ENCODE results near the gene NPAS2. TPM values are rescaled to one million over a fixed set of nuclear protein-coding genes. Genes with fewer than 3 reads are reported as not detected.
A peak's percentile ranks its signal among the peaks of the same experiment; 100 is the strongest.

The NPAS2 gene
- total RNA-seq, 4 donors from 2014 or later, result 11.8 to 46.5 (median 21.7) TPM

GRCh38 chr2:100924520-100925451 is 104.8 kb downstream of the NPAS2 start:
- peak overlapping the region; percentile 68 to 83 (median 78) for H3K27ac ChIP-seq
- TF ChIP-seq POLR2A (IDR thresholded peaks at IDR 0.05), result no peak
- TF ChIP-seq POLR2AphosphoS5 (IDR thresholded peaks at IDR 0.05), result peak; percentile 41
- 34 to 39% methylated on average over 12 to 15 of the region's 21 CpGs for WGBS, 2 donors (ENCODE audit: low coverage in 1 of 2)
- peak overlapping the region; percentile 28 to 36 for H3K4me3 ChIP-seq
- no peaks in the 10 kb centered on the region for H3K9me3 ChIP-seq
- no peaks in the 10 kb centered on the region for H3K27me3 ChIP-seq
- H3K36me3 ChIP-seq, result peaks cover 0 to 14% of the 10 kb centered on the region in 2 donors
- H3K4me1 ChIP-seq, result peaks cover 0 to 17% (median 0%) of the 10 kb centered on the region in 3 donors
- peak; percentile 71 for ATAC-seq

GRCh38 chr2:100928235-100928634 is 108.3 kb downstream of the NPAS2 start:
- WGBS, 2 donors (ENCODE audit: low coverage in 1 of 2), result 50% methylated on average over 3 to 6 of the region's 6 CpGs
- Histone ChIP-seq H3K27me3 (no peaks in the 10 kb centered on the region), H3K9me3 (no peaks in the 10 kb centered on the region), H3K4me1 (peaks cover 0 to 17% (median 0%) of the 10 kb centered on the region in 3 donors), H3K27ac (no peak overlapping the region), H3K4me3 (no peak overlapping the region), H3K36me3 (peaks cover 0 to 19% of the 10 kb centered on the region in 2 donors)
- ATAC-seq, result no peak
- TF ChIP-seq POLR2AphosphoS5 (IDR thresholded peaks at IDR 0.05) (no peak), POLR2A (IDR thresholded peaks at IDR 0.05) (no peak), EP300 (IDR thresholded peaks at IDR 0.05) (no peak)
- TF ChIP-seq, protein P1, sequence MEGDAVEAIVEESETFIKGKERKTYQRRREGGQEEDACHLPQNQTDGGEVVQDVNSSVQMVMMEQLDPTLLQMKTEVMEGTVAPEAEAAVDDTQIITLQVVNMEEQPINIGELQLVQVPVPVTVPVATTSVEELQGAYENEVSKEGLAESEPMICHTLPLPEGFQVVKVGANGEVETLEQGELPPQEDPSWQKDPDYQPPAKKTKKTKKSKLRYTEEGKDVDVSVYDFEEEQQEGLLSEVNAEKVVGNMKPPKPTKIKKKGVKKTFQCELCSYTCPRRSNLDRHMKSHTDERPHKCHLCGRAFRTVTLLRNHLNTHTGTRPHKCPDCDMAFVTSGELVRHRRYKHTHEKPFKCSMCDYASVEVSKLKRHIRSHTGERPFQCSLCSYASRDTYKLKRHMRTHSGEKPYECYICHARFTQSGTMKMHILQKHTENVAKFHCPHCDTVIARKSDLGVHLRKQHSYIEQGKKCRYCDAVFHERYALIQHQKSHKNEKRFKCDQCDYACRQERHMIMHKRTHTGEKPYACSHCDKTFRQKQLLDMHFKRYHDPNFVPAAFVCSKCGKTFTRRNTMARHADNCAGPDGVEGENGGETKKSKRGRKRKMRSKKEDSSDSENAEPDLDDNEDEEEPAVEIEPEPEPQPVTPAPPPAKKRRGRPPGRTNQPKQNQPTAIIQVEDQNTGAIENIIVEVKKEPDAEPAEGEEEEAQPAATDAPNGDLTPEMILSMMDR (IDR thresholded peaks at IDR 0.05), result no peak

- no peak for TF ChIP-seq POLR2AphosphoS5 (IDR thresholded peaks at IDR 0.05)
- 40% methylated on average over 1 of the region's 2 CpGs; no CpG with 5 or more reads in 1 of the 2 donors for WGBS, 2 donors (ENCODE audit: low coverage in 1 of 2)
- no peaks in the 10 kb centered on the region for H3K9me3 ChIP-seq
- peaks cover 0 to 26% of the 10 kb centered on the region in 2 donors for H3K36me3 ChIP-seq
- H3K27me3 ChIP-seq, result no peaks in the 10 kb centered on the region
- H3K4me3 ChIP-seq, result no peak overlapping the region
- H3K4me1 ChIP-seq, result peaks cover 0 to 10% (median 0%) of the 10 kb centered on the region in 3 donors
- ATAC-seq, result no peak
- no peak overlapping the region for H3K27ac ChIP-seq
Measured at GRCh38 chr2:100929147-100929546, 109.2 kb downstream of the NPAS2 start.

GRCh38 chr2:100934504-100935371 is 114.8 kb downstream of the NPAS2 start:
- no peak for TF ChIP-seq POLR2AphosphoS5 (IDR thresholded peaks at IDR 0.05)
- TF ChIP-seq, protein P1 (IDR thresholded peaks at IDR 0.05), result no peak
- TF ChIP-seq EP300 (IDR thresholded peaks at IDR 0.05), result no peak
- no peak for TF ChIP-seq POLR2A (IDR thresholded peaks at IDR 0.05)
- Histone ChIP-seq H3K4me3 (no peak overlapping the region), H3K27me3 (no peaks in the 10 kb centered on the region), H3K4me1 (no peaks in the 10 kb centered on the region), H3K27ac (no peak overlapping the region), H3K9me3 (no peaks in the 10 kb centered on the region), H3K36me3 (peaks cover 0 to 60% of the 10 kb centered on the region in 2 donors)
- no peak for ATAC-seq
- WGBS, 2 donors (ENCODE audit: low coverage in 1 of 2), result 86 to 100% methylated on average over 4 to 6 of the region's 6 CpGs

DNA sequence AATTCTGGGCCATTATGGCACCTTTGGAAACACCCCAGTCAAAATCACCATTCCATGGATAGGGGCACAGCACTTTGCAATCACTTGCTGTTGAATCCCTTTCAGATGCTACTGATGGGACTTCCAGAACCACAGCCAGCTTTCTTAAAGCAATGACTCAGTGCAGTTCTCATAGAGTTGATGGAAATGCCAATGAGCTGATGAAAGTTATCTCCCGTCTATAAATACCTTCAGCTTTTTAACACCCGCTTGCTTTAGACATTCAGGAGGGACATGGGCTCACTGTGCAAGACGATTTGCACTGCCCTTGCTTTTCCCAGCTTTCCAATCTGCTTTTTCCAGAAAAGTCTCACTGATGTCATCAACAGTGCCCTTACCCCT is 115.4 kb downstream of the NPAS2 start:
- H3K27me3 ChIP-seq, result no peaks in the 10 kb centered on the region

More for the DNA sequence above, 115.4 kb downstream of the NPAS2 start:
- TF ChIP-seq EP300 (IDR thresholded peaks at IDR 0.05) (no peak), POLR2AphosphoS5 (IDR thresholded peaks at IDR 0.05) (no peak), POLR2A (IDR thresholded peaks at IDR 0.05) (no peak)
- TF ChIP-seq, protein P1 (IDR thresholded peaks at IDR 0.05), result no peak
- H3K4me3 ChIP-seq, result no peak overlapping the region
- H3K27ac ChIP-seq, result no peak overlapping the region
- peaks cover 0 to 60% of the 10 kb centered on the region in 2 donors for H3K36me3 ChIP-seq
- 79 to 82% methylated on average over 3 of the region's 3 CpGs for WGBS, 2 donors (ENCODE audit: low coverage in 1 of 2)
- no peaks in the 10 kb centered on the region for H3K9me3 ChIP-seq
- H3K4me1 ChIP-seq, result no peaks in the 10 kb centered on the region
- ATAC-seq, result no peak

Data from gastroesophageal sphincter (tissue), 4 donors.